ENCODE measurements around the gene SUGCT.

GRCh38 chr7:40800771-40801170, 666.0 kb downstream of the SUGCT start:
- no peak for TF ChIP-seq SUZ12 (IDR thresholded peaks at IDR 0.05; ENCODE audit: extremely low read depth, insufficient read depth, insufficient read length)
- no peak for TF ChIP-seq ZNF274 (IDR thresholded peaks at IDR 0.05; ENCODE audit: low read depth, low read length)
